HepG2 (cell line): ENCODE measurements around the gene BEAN1. TPM values are rescaled to one million over a fixed set of nuclear protein-coding genes. Genes with fewer than 3 reads are reported as not detected.

Source experiments
- ATAC-seq: fragments of 200-7000 bp; cut with Tn5 transposase; 3 replicates; pipeline ENCODE4 v1.9.1; 2020; ENCODE audit warnings: mild to moderate bottlenecking, moderate library complexity
- BruUV-seq: library from RNA; stranded (reverse); fragments of 400-500 nt; replicated peaks from 2 replicates; lab custom pipeline; 2021; lab: Mats Ljungman, UMichigan
- CTCF ChIA-PET: fragments of 300-600 bp; formaldehyde crosslinking; extraction: SDS; loops from one replicate; lab custom pipeline; 2021; ENCODE audit warnings: low total read pairs, inconsistent platforms, low intra/inter-chr PET ratio; lab: Yijun Ruan, JAX
- POLR2A ChIA-PET: fragments of 350-600 bp; sonication (Branson Sonifier 250); formaldehyde crosslinking; loops from one replicate; lab custom pipeline; 2020; ENCODE audit warnings: antibody characterized with exemption, inconsistent platforms; lab: Yijun Ruan, JAX
- DNase-seq: peaks from one replicate; pipeline ENCODE4 v3.0.0-alpha.2; 2015; ENCODE audit warnings: low spot score
- FAIRE-seq: peaks from 3 replicates; lab custom pipeline; 2011; peaks lifted over from hg19 to GRCh38; lab: Jason Lieb, UNC
- H2AFZ ChIP-seq: one replicate; pipeline ENCODE4 v1.6.1; 2011; ENCODE audit warnings: low read length, inconsistent platforms
- H3K27ac ChIP-seq: fragments of 300-600 bp; 3 replicates; pipeline ENCODE4 v1.8.0; 2011; ENCODE audit warnings: mixed run types, mild to moderate bottlenecking, mixed read lengths, low read length, inconsistent platforms; ENCODE audit not compliant: insufficient read depth; ENCODE audit errors: extremely low read length
- H3K27me3 ChIP-seq, 2 experiments: fragments of 200-600 bp in 1 of 2; 2 replicates in 1 of 2; 3 replicates in 1 of 2; pipeline versions ENCODE4 v1.6.0 to v1.8.0; 2011; ENCODE audit warnings: low read length in 2 of 2, mild to moderate bottlenecking in 2 of 2, moderate library complexity in 2 of 2, inconsistent platforms in 1 of 2; ENCODE audit not compliant: insufficient read depth in 2 of 2, control insufficient read depth in 1 of 2
- H3K36me3 ChIP-seq, 2 experiments: fragments of 200-600 bp in 1 of 2; replicated peaks in 1 of 2; 2 replicates in 1 of 2; 3 replicates in 1 of 2; pipeline versions ENCODE4 v1.5.1 to v1.8.0; 2011; ENCODE audit warnings: low read length in 2 of 2, inconsistent platforms in 1 of 2; ENCODE audit not compliant: insufficient read depth in 2 of 2, control insufficient read depth in 1 of 2
- H3K4me1 ChIP-seq: 2 replicates; pipeline ENCODE4 v1.5.1; 2012; ENCODE audit warnings: low read length, inconsistent platforms; ENCODE audit not compliant: insufficient read depth
- H3K4me2 ChIP-seq: 2 replicates; pipeline ENCODE4 v1.6.0; 2011; ENCODE audit warnings: low read depth, low read length, inconsistent platforms
- H3K4me3 ChIP-seq, 3 experiments: fragments of 200-600 bp in 1 of 3; sonication (generic), shearing (Covaris generic) in 1 of 3; replicated peaks in 1 of 3; 2 replicates each; pipeline ENCODE4 v1.5.1; 2011 to 2016; ENCODE audit warnings: low read length in 3 of 3, inconsistent platforms in 2 of 3, low read depth in 2 of 3, mild to moderate bottlenecking in 2 of 3, control low read depth in 1 of 3, mixed read lengths in 1 of 3; ENCODE audit not compliant: insufficient read depth in 1 of 3
- H3K79me2 ChIP-seq: one replicate; pipeline ENCODE4 v1.6.1; 2011; ENCODE audit warnings: low read length, inconsistent platforms; ENCODE audit not compliant: insufficient read depth
- H3K9ac ChIP-seq: 2 replicates; pipeline ENCODE4 v1.6.0; 2011; ENCODE audit warnings: mild to moderate bottlenecking, low read depth, low read length, inconsistent platforms; ENCODE audit not compliant: insufficient read depth
- H3K9me3 ChIP-seq: 2 replicates; pipeline ENCODE4 v1.5.1; 2012; ENCODE audit warnings: mild to moderate bottlenecking, low read length
- H4K20me1 ChIP-seq: 2 replicates; pipeline ENCODE4 v1.6.0; 2011; ENCODE audit warnings: inconsistent platforms, mild to moderate bottlenecking, low read length, moderate library complexity; ENCODE audit not compliant: insufficient read depth
- ATRX ChIP-seq: sonication (generic); formaldehyde crosslinking; IDR thresholded peaks from 2 replicates; pipeline ENCODE4 v1.4.0; 2020; ENCODE audit warnings: missing genetic modification reagents, borderline replicate concordance
- FOXM1 ChIP-seq: sonication (generic); formaldehyde crosslinking; IDR thresholded peaks from 2 replicates; pipeline ENCODE4 v1.5.0; 2020; ENCODE audit warnings: missing genetic modification reagents
- KDM6A ChIP-seq: IDR thresholded peaks from 2 replicates; pipeline ENCODE4 v1.6.1; 2016; ENCODE audit warnings: low read depth
- MAZ ChIP-seq, 2 experiments: sonication (generic) in 1 of 2; formaldehyde crosslinking in 1 of 2; IDR thresholded peaks; 2 replicates each; pipeline versions ENCODE4 v1.5.0 to v1.6.1; 2012 to 2020; ENCODE audit warnings: low read depth in 2 of 2, mild to moderate bottlenecking in 2 of 2, borderline replicate concordance in 1 of 2, improper control_type of control experiment in 1 of 2, low read length in 1 of 2, missing genetic modification reagents in 1 of 2, moderate library complexity in 1 of 2
- NFYB ChIP-seq: sonication (generic); formaldehyde crosslinking; IDR thresholded peaks from 2 replicates; pipeline ENCODE4 v1.4.0; 2020; ENCODE audit warnings: missing genetic modification reagents
- NR3C1 ChIP-seq: sonication (generic); formaldehyde crosslinking; IDR thresholded peaks from 2 replicates; pipeline ENCODE4 v1.4.0; 2020; ENCODE audit warnings: missing genetic modification reagents
- PAWR ChIP-seq: sonication (generic); formaldehyde crosslinking; IDR thresholded peaks from 2 replicates; pipeline ENCODE4 v1.4.0; 2020; ENCODE audit warnings: missing genetic modification reagents, mild to moderate bottlenecking, borderline replicate concordance
- SOX6 ChIP-seq, 2 experiments: fragments of 450-650 bp in 1 of 2; sonication (generic) in 1 of 2; formaldehyde crosslinking in 1 of 2; IDR thresholded peaks; 2 replicates each; pipeline versions ENCODE4 v1.4.0 to v1.6.1; 2017 to 2020; ENCODE audit warnings: antibody characterized with exemption in 1 of 2, mild to moderate bottlenecking in 1 of 2, missing genetic modification reagents in 1 of 2
- TARDBP ChIP-seq: sonication (generic); formaldehyde crosslinking; IDR thresholded peaks from 2 replicates; pipeline ENCODE4 v1.8.0; 2022; ENCODE audit warnings: mild to moderate bottlenecking, missing genetic modification reagents
- ZFP36 ChIP-seq: fragments of 150-350 bp; IDR thresholded peaks from 2 replicates; pipeline ENCODE4 v1.6.1; 2018; ENCODE audit warnings: borderline replicate concordance, low read length, low read depth; ENCODE audit not compliant: partially characterized antibody
- ZMYM3 ChIP-seq: sonication (generic); formaldehyde crosslinking; IDR thresholded peaks from 2 replicates; pipeline ENCODE4 v1.5.1; 2020; ENCODE audit warnings: mild to moderate bottlenecking, missing genetic modification reagents
- ZNF253 ChIP-seq: sonication (generic); formaldehyde crosslinking; IDR thresholded peaks from 2 replicates; pipeline ENCODE4 v1.8.0; 2022; ENCODE audit warnings: mild to moderate bottlenecking, missing genetic modification reagents, borderline replicate concordance
- ZNF616 ChIP-seq: sonication (generic); formaldehyde crosslinking; IDR thresholded peaks from 2 replicates; pipeline ENCODE4 v1.5.0; 2020; ENCODE audit warnings: low read depth, mild to moderate bottlenecking, missing genetic modification reagents
- ZNF841 ChIP-seq: sonication (generic); formaldehyde crosslinking; IDR thresholded peaks from 2 replicates; pipeline ENCODE4 v1.8.1; 2023; ENCODE audit warnings: missing genetic modification reagents, borderline replicate concordance
- ZZZ3 ChIP-seq: sonication (generic); formaldehyde crosslinking; IDR thresholded peaks from 2 replicates; pipeline ENCODE4 v1.4.0; 2020; ENCODE audit warnings: missing genetic modification reagents, mild to moderate bottlenecking, borderline replicate concordance
- WGBS: methylation state at CpG from one replicate; pipeline ENCODE4 v1.1.6; 2017; ENCODE audit warnings: low lambda C conversion rate; 5-methylcytosine and 5-hydroxymethylcytosine counted together
- in situ Hi-C: cut with HindIII; loops from 2 replicates; pipeline ENCODE4 v1.10.0; 2017; ENCODE audit warnings: low pct_unique_long_range_greater_than_20kb; ENCODE audit not compliant: extremely low pct_ligation_motif_present
- intact Hi-C: fragments of 100-400 bp; cut with micrococcal nuclease; formaldehyde crosslinking; loops from one replicate; pipeline ENCODE4 v1.10.0; 2022; ENCODE audit not compliant: unreplicated experiment
- polyA plus RNA-seq, 8 experiments: library from polyadenylated mRNA; depleted of rRNA in 3 of 8; stranded (reverse) in 7 of 8; unstranded in 1 of 8; fragments of >200 nt; fragmentation: Illumina TruSeq in 4 of 8; extraction: Trizol in 4 of 8; gene quantifications; 2 replicates each; pipeline versions ENCODE4 v1.2.1 to v1.2.3, GENCODE V29; 2011 to 2016; ENCODE audit warnings: low read depth in 4 of 8, missing spikeins in 1 of 8, mixed read lengths in 1 of 8; ENCODE audit not compliant: insufficient read depth in 1 of 8
- total RNA-seq, 5 experiments: library from RNA; depleted of rRNA; stranded (reverse); fragments of >200 nt; fragmentation: Illumina TruSeq; extraction: Trizol; gene quantifications; 2 replicates each; pipeline ENCODE4 v1.2.3, GENCODE V29; 2016; ENCODE audit warnings: low read depth in 1 of 5
- TF ChIP-seq, protein P1 (sequence below): sonication (generic); formaldehyde crosslinking; IDR thresholded peaks from 2 replicates; pipeline ENCODE4 v1.4.0; 2020; ENCODE audit warnings: missing genetic modification reagents, low read depth, mild to moderate bottlenecking, borderline replicate concordance
- TF ChIP-seq, protein P2 (sequence below): sonication (generic); formaldehyde crosslinking; IDR thresholded peaks from 2 replicates; pipeline ENCODE4; 2020; ENCODE audit warnings: missing genetic modification reagents, mild to moderate bottlenecking, borderline replicate concordance
- TF ChIP-seq, protein P3 (sequence below): sonication (generic); formaldehyde crosslinking; IDR thresholded peaks from 2 replicates; pipeline ENCODE4 v1.8.1; 2022; ENCODE audit warnings: low read depth, mild to moderate bottlenecking, missing genetic modification reagents

The BEAN1 gene
- total and polyA plus RNA-seq, 2 of the 13 experiments (the other 11 are each of a cell fraction or from before 2014, with no cell fraction given) = 0.53 to 1.4 TPM

DNA sequence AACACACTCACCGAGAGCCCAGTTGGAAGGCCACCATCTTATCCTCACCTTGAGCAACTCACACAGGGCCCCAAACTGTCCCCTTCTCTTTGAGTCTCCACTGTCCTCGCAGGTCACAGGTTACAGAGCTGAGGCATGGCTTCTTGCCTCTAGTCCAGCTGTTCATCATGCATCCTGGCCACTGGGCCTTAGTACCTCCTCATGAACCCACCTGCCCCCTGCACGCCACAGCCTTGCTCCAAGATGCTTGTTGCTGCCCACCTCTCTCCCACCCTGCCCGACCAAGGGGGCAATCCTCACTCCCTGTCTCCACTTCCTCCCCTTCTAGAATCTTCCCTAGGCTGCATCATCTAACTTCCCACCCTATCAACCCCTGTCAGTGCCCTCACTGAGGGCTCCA, 43.5 kb upstream of the BEAN1 start:
- Histone ChIP-seq H3K36me3 (no peaks in the 10 kb centered on the region), H3K9ac (no peak overlapping the region), H3K4me1 (peaks cover 41% of the 10 kb centered on the region), H2AFZ (no peak overlapping the region), H3K79me2 (no peaks in the 10 kb centered on the region), H3K27ac (no peak overlapping the region), H3K4me3 (no peak overlapping the region), H4K20me1 (no peaks in the 10 kb centered on the region), H3K27me3 (0 out of 5 replicates have a peak, but pooled peaks cover 0 to 1% of the 10 kb centered on the region in 2 experiments), H3K9me3 (no peaks in the 10 kb centered on the region), H3K4me2 (no peak overlapping the region)
- in situ Hi-C loops (no loop called here), intact Hi-C loops (no loop called here)
- POLR2A ChIA-PET = no interaction called here
- BruUV-seq = no TSS peak
- FAIRE-seq (no peak), DNase-seq (no peak), ATAC-seq (no peak)
- WGBS = 56% methylated on average over 4 of the region's 4 CpGs
- CTCF ChIA-PET = no interaction called here
- TF ChIP-seq SOX6 (IDR thresholded peaks at IDR 0.05) (no peak), SOX6 (CRISPR knock-in tag; IDR thresholded peaks at IDR 0.05) (no peak), ZNF253 (CRISPR knock-in tag) (no peak), FOXM1 (CRISPR knock-in tag) (no peak), ZNF616 (CRISPR knock-in tag) (no peak), ZFP36 (no peak), NFYB (no peak), MAZ (IDR thresholded peaks at IDR 0.05; ENCODE audit: borderline replicate concordance, low read depth, low read length) (no peak), MAZ (CRISPR knock-in tag; IDR thresholded peaks at IDR 0.05; ENCODE audit: low read depth) (no peak), KDM6A (CRISPR knock-in tag) (no peak), ZZZ3 (CRISPR knock-in tag) (no peak), NR3C1 (CRISPR knock-in tag) (no peak), ZNF841 (CRISPR knock-in tag) (no peak), ATRX (CRISPR knock-in tag) (no peak), TARDBP (CRISPR knock-in tag) (no peak), PAWR (CRISPR knock-in tag) (no peak), ZMYM3 (CRISPR knock-in tag) (no peak)
- TF ChIP-seq, protein P1, sequence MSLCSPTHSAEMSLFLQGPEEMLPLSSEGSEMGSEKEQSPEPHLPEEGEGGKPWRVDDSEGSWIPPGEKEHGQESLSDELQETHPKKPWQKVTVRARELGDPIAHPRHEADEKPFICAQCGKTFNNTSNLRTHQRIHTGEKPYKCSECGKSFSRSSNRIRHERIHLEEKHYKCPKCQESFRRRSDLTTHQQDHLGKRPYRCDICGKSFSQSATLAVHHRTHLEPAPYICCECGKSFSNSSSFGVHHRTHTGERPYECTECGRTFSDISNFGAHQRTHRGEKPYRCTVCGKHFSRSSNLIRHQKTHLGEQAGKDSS = no peak
- TF ChIP-seq, protein P2, sequence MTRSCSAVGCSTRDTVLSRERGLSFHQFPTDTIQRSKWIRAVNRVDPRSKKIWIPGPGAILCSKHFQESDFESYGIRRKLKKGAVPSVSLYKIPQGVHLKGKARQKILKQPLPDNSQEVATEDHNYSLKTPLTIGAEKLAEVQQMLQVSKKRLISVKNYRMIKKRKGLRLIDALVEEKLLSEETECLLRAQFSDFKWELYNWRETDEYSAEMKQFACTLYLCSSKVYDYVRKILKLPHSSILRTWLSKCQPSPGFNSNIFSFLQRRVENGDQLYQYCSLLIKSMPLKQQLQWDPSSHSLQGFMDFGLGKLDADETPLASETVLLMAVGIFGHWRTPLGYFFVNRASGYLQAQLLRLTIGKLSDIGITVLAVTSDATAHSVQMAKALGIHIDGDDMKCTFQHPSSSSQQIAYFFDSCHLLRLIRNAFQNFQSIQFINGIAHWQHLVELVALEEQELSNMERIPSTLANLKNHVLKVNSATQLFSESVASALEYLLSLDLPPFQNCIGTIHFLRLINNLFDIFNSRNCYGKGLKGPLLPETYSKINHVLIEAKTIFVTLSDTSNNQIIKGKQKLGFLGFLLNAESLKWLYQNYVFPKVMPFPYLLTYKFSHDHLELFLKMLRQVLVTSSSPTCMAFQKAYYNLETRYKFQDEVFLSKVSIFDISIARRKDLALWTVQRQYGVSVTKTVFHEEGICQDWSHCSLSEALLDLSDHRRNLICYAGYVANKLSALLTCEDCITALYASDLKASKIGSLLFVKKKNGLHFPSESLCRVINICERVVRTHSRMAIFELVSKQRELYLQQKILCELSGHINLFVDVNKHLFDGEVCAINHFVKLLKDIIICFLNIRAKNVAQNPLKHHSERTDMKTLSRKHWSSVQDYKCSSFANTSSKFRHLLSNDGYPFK (CRISPR knock-in tag) = no peak
- TF ChIP-seq, protein P3, sequence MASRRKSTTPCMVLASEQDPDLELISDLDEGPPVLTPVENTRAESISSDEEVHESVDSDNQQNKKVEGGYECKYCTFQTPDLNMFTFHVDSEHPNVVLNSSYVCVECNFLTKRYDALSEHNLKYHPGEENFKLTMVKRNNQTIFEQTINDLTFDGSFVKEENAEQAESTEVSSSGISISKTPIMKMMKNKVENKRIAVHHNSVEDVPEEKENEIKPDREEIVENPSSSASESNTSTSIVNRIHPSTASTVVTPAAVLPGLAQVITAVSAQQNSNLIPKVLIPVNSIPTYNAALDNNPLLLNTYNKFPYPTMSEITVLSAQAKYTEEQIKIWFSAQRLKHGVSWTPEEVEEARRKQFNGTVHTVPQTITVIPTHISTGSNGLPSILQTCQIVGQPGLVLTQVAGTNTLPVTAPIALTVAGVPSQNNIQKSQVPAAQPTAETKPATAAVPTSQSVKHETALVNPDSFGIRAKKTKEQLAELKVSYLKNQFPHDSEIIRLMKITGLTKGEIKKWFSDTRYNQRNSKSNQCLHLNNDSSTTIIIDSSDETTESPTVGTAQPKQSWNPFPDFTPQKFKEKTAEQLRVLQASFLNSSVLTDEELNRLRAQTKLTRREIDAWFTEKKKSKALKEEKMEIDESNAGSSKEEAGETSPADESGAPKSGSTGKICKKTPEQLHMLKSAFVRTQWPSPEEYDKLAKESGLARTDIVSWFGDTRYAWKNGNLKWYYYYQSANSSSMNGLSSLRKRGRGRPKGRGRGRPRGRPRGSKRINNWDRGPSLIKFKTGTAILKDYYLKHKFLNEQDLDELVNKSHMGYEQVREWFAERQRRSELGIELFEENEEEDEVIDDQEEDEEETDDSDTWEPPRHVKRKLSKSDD = no peak
